ENCODE data around the gene ARSJ.

ARSJ gene

GRCh38 chr4:113978561-113979147, 793 bp downstream of the ARSJ start:
- peaks cover 2 to 4% of the 10 kb centered on the region in 2 experiments for H3K4me1 ChIP-seq (ENCODE audit: control insufficient read depth in 1 of 2, insufficient read depth in 2 of 2, low read length in 2 of 2)

GRCh38 chr4:113978105-113978504, 1.3 kb downstream of the ARSJ start:
- Histone ChIP-seq H3K27ac (ENCODE audit: low read depth, low read length) (no peak overlapping the region), H3K4me3 (ENCODE audit: low read depth, low read length) (no peak overlapping the region), H4K8ac (ENCODE audit: low read depth, low read length) (no peak overlapping the region), H3K14ac (ENCODE audit: low read length) (no peak overlapping the region), H4K12ac (ENCODE audit: low read depth, low read length) (no peak overlapping the region), H2BK5ac (ENCODE audit: low read depth, low read length, poor library complexity) (no peak overlapping the region), H3K9ac (ENCODE audit: low read length) (no peak overlapping the region), H3K9me3 (ENCODE audit: insufficient read depth, low read depth, low read length) (no peaks in the 10 kb centered on the region), H2BK120ac (ENCODE audit: insufficient read depth, low read length, poor library complexity) (no peak overlapping the region), H3K36me3 (ENCODE audit: control insufficient read depth in 1 of 2, insufficient read depth in 2 of 2, low read length in 2 of 2) (no peaks in the 10 kb centered on the region), H3K4me2 (ENCODE audit: low read length) (peak overlapping the region; percentile 97), H2BK12ac (ENCODE audit: low read length) (no peak overlapping the region), H3K18ac (ENCODE audit: low read length) (no peak overlapping the region), H3K4me1 (ENCODE audit: control insufficient read depth in 1 of 2, insufficient read depth in 2 of 2, low read length in 2 of 2) (peaks cover 2 to 4% of the 10 kb centered on the region in 2 experiments), H3K79me1 (ENCODE audit: low read length) (peaks cover 2% of the 10 kb centered on the region), H3K23ac (ENCODE audit: low read length) (no peak overlapping the region), H2AFZ (ENCODE audit: insufficient read depth, low read length, poor library complexity) (no peak overlapping the region), H3K27me3 (ENCODE audit: insufficient read depth, low read length) (no peaks in the 10 kb centered on the region), H3K79me2 (ENCODE audit: control insufficient read depth, insufficient read depth, low read length, poor library complexity) (no peaks in the 10 kb centered on the region), H4K91ac (ENCODE audit: low read depth, low read length) (no peak overlapping the region), H2AK5ac (ENCODE audit: low read length) (no peak overlapping the region), H3K4ac (ENCODE audit: low read depth, low read length) (no peak overlapping the region)
- WGBS (ENCODE audit: extremely low coverage, insufficient coverage, insufficient read length) = no CpG with 5 or more reads among the region's 2 CpGs
- no peak for DNase-seq

More at GRCh38 chr4:113978561-113979147, 793 bp downstream of the ARSJ start:
- Histone ChIP-seq H3K79me1 (ENCODE audit: low read length) (peaks cover 2% of the 10 kb centered on the region), H3K14ac (ENCODE audit: low read length) (no peak overlapping the region), H3K27me3 (ENCODE audit: insufficient read depth, low read length) (no peaks in the 10 kb centered on the region), H4K8ac (ENCODE audit: low read depth, low read length) (no peak overlapping the region), H2AFZ (ENCODE audit: insufficient read depth, low read length, poor library complexity) (no peak overlapping the region), H2BK5ac (ENCODE audit: low read depth, low read length, poor library complexity) (no peak overlapping the region), H3K4ac (ENCODE audit: low read depth, low read length) (no peak overlapping the region), H3K4me3 (ENCODE audit: low read depth, low read length) (peak overlapping the region; percentile 63), H3K36me3 (ENCODE audit: control insufficient read depth in 1 of 2, insufficient read depth in 2 of 2, low read length in 2 of 2) (no peaks in the 10 kb centered on the region), H3K9me3 (ENCODE audit: insufficient read depth, low read depth, low read length) (no peaks in the 10 kb centered on the region), H3K4me2 (ENCODE audit: low read length) (peak overlapping the region; percentile 97), H3K23ac (ENCODE audit: low read length) (no peak overlapping the region), H4K91ac (ENCODE audit: low read depth, low read length) (no peak overlapping the region), H3K18ac (ENCODE audit: low read length) (no peak overlapping the region), H2BK12ac (ENCODE audit: low read length) (no peak overlapping the region), H3K27ac (ENCODE audit: low read depth, low read length) (no peak overlapping the region), H4K12ac (ENCODE audit: low read depth, low read length) (no peak overlapping the region), H3K79me2 (ENCODE audit: control insufficient read depth, insufficient read depth, low read length, poor library complexity) (no peaks in the 10 kb centered on the region), H3K9ac (ENCODE audit: low read length) (peak overlapping the region; percentile 23), H2AK5ac (ENCODE audit: low read length) (no peak overlapping the region), H2BK120ac (ENCODE audit: insufficient read depth, low read length, poor library complexity) (no peak overlapping the region)
- WGBS (ENCODE audit: extremely low coverage, insufficient coverage, insufficient read length) = no CpG with 5 or more reads among the region's 18 CpGs
- no peak for DNase-seq

GRCh38 chr4:113977526-113977855, 2.0 kb downstream of the ARSJ start:
- Histone ChIP-seq H2AK5ac (ENCODE audit: low read length) (no peak overlapping the region), H3K9ac (ENCODE audit: low read length) (no peak overlapping the region), H3K14ac (ENCODE audit: low read length) (no peak overlapping the region), H3K9me3 (ENCODE audit: insufficient read depth, low read depth, low read length) (no peaks in the 10 kb centered on the region), H3K18ac (ENCODE audit: low read length) (no peak overlapping the region), H4K8ac (ENCODE audit: low read depth, low read length) (no peak overlapping the region), H3K4ac (ENCODE audit: low read depth, low read length) (no peak overlapping the region), H4K12ac (ENCODE audit: low read depth, low read length) (no peak overlapping the region), H2AFZ (ENCODE audit: insufficient read depth, low read length, poor library complexity) (no peak overlapping the region), H3K79me1 (ENCODE audit: low read length) (peaks cover 2% of the 10 kb centered on the region), H3K27me3 (ENCODE audit: insufficient read depth, low read length) (no peaks in the 10 kb centered on the region), H2BK5ac (ENCODE audit: low read depth, low read length, poor library complexity) (no peak overlapping the region), H3K79me2 (ENCODE audit: control insufficient read depth, insufficient read depth, low read length, poor library complexity) (no peaks in the 10 kb centered on the region), H3K4me1 (ENCODE audit: control insufficient read depth in 1 of 2, insufficient read depth in 2 of 2, low read length in 2 of 2) (peaks cover 2 to 4% of the 10 kb centered on the region in 2 experiments), H2BK120ac (ENCODE audit: insufficient read depth, low read length, poor library complexity) (no peak overlapping the region), H3K27ac (ENCODE audit: low read depth, low read length) (no peak overlapping the region), H2BK12ac (ENCODE audit: low read length) (no peak overlapping the region), H3K23ac (ENCODE audit: low read length) (no peak overlapping the region), H4K91ac (ENCODE audit: low read depth, low read length) (no peak overlapping the region), H3K36me3 (ENCODE audit: control insufficient read depth in 1 of 2, insufficient read depth in 2 of 2, low read length in 2 of 2) (no peaks in the 10 kb centered on the region), H3K4me3 (ENCODE audit: low read depth, low read length) (no peak overlapping the region), H3K4me2 (ENCODE audit: low read length) (peak overlapping the region; percentile 24)
- WGBS (ENCODE audit: extremely low coverage, insufficient coverage, insufficient read length) = no CpG with 5 or more reads among the region's 1 CpG
- no peak for DNase-seq

- Histone ChIP-seq H3K27ac (ENCODE audit: low read depth, low read length) (no peak overlapping the region), H3K36me3 (ENCODE audit: control insufficient read depth in 1 of 2, insufficient read depth in 2 of 2, low read length in 2 of 2) (no peaks in the 10 kb centered on the region), H2BK12ac (ENCODE audit: low read length) (no peak overlapping the region), H3K14ac (ENCODE audit: low read length) (no peak overlapping the region), H3K79me2 (ENCODE audit: control insufficient read depth, insufficient read depth, low read length, poor library complexity) (no peaks in the 10 kb centered on the region), H3K4ac (ENCODE audit: low read depth, low read length) (no peak overlapping the region), H2AK5ac (ENCODE audit: low read length) (no peak overlapping the region), H3K27me3 (ENCODE audit: insufficient read depth, low read length) (no peaks in the 10 kb centered on the region), H2AFZ (ENCODE audit: insufficient read depth, low read length, poor library complexity) (no peak overlapping the region), H3K79me1 (ENCODE audit: low read length) (peaks cover 2% of the 10 kb centered on the region), H3K9me3 (ENCODE audit: insufficient read depth, low read depth, low read length) (no peaks in the 10 kb centered on the region), H4K12ac (ENCODE audit: low read depth, low read length) (no peak overlapping the region), H3K18ac (ENCODE audit: low read length) (no peak overlapping the region), H3K9ac (ENCODE audit: low read length) (no peak overlapping the region), H4K91ac (ENCODE audit: low read depth, low read length) (no peak overlapping the region), H3K4me1 (ENCODE audit: control insufficient read depth in 1 of 2, insufficient read depth in 2 of 2, low read length in 2 of 2) (peaks cover 2 to 4% of the 10 kb centered on the region in 2 experiments), H3K23ac (ENCODE audit: low read length) (no peak overlapping the region), H2BK120ac (ENCODE audit: insufficient read depth, low read length, poor library complexity) (no peak overlapping the region), H2BK5ac (ENCODE audit: low read depth, low read length, poor library complexity) (no peak overlapping the region), H3K4me3 (ENCODE audit: low read depth, low read length) (no peak overlapping the region), H3K4me2 (ENCODE audit: low read length) (peak overlapping the region; percentile 24), H4K8ac (ENCODE audit: low read depth, low read length) (no peak overlapping the region)
- DNase-seq = no peak
- no CpG with 5 or more reads among the region's 2 CpGs for WGBS (ENCODE audit: extremely low coverage, insufficient coverage, insufficient read length)
Observed at GRCh38 chr4:113976741-113977525, 2.5 kb downstream of the ARSJ start.

All from trophoblast cell (in vitro differentiated cells and primary cell).